Activated CD8-positive, alpha-beta memory T cell treated with anti-CD3 and anti-CD28 coated beads for 36 hours (primary cell): ENCODE data around the gene LRIT1. TPM values are rescaled to one million over a fixed set of nuclear protein-coding genes. Genes with fewer than 3 reads are reported as not detected.

ENCODE experiments used
- CTCF ChIA-PET: fragments of 350-600 bp; sonication (Branson Sonifier 250); formaldehyde crosslinking; loops from one replicate; lab custom pipeline; 2021; ENCODE audit warnings: antibody characterized with exemption; lab: Charles Lee
- POLR2A ChIA-PET: fragments of 350-600 bp; sonication (Branson Sonifier 250); formaldehyde crosslinking; loops from one replicate; lab custom pipeline; 2021; ENCODE audit warnings: antibody characterized with exemption; lab: Charles Lee
- total RNA-seq, 2 experiments: library from RNA; stranded (reverse); gene quantifications; one replicate each; pipeline ENCODE4 v1.2.3, GENCODE V29; 2021

Gene LRIT1
- total RNA-seq, 2 experiments from 2014 or later = not detected

DNA sequence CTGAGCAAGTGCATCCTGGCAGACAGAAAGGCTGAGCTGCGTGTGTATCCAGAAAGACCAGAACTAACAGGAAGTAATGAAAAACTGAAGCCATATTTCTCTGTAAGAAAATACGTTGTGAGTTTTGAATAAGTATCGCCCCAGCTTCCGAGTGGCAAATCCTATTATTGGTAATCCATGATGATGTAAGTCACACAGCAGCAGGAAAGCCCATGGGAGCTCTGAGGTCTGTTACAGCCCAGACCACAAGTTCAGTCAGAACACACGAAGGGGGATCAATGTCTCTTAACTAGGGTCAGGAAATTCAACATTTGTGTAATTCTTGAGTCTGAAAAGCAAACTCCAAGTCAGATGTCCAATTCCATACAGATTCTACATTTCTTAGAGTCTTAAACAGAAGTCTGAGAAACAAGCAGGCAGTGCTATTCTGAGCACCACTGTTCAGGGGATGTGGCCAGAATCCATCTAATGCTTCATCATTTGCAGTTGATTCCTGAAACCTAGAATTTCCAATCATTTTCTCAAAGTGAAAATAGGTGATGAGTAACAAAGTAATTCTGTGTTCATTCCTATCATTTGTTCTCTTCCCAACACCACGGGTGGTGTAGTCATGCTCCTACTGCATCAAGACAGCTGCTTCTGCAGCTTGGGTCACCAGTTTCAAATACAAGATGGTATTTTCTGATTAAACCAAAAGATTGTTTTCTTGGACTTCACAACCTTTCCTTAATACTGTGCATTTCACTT lies 15.7 kb downstream of the LRIT1 start, which contains the start of gene LRIT2:
Gene LRIT2 (minus strand): TSS at position 118 of the 747 bp plus-strand sequence. CDS start 24 bp downstream, at position 94.
- ChIA-PET CTCF (no interaction called here), POLR2A (no interaction called here)

DNA sequence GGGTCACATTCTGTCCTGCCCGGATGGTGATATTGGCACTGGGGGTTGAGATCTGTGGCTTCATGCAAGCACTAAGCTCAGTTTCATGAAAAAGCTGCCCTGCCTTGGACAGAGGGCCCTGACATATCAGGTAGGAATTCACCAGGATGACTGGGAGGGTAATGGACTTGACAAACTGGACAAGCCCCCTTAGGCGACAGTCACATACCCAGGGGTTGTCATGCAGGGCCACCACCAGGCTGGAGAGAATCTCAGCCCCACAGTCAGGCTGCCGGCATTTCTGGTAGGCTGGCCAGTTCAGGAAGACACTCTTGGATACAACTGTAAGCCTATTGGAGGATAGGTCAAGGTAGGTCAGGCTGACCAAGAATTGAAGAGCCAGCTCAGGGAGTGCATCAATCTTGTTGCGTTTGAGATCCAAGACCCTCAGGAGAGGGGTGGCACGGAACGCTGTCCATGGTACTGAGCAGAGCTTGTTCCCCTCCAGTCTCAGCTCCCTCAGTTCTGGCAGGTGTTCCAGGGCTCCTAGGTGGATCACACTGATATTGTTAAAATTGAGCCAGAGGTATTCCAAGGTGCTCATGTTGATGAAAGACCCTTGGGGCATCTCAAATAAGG lies 16.8 kb downstream of the LRIT1 start:
- CTCF ChIA-PET = no interaction called here

DNA sequence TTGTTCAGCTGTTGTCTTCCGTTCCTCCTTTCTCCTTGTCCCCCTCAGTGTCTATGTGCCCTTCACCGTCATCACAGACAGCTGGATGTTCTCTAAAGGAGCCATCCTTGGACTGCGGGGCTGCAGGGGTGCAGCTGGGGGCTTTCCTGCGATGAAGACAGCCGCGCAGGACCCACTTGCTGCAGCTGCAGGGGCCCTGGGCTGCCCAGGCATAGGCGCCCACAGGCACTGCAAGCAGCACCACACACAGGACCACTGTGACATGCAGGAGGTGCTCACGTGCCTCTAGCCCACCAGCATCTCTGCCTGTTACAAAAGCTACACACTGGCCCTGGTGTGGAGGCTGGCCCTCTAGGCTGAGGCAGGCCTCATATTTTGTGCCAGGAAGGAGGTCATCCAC lies 19.4 kb downstream of the LRIT1 start:
- CTCF ChIA-PET = no interaction called here

More for the DNA sequence above, 16.8 kb downstream of the LRIT1 start:
- POLR2A ChIA-PET = no interaction called here

DNA sequence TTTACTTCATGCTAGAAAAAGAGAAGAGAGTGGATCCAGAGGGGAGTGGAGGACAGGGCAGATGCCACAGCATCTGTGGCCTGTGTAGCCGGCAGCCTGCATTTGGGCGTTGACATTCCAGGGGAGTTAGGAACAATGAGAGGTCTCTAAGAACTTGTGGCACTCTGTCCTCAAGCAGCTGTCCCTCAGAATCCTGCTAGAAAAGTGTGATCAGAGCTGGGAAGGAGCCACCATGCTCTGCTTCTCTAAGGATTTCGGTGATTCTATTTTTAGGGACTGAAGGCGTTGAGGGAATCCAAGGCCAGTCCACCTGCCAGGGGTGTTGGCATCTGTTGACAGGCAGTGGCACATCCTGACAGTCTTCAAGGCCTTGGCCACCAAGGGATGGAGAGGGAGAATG lies 23.6 kb downstream of the LRIT1 start:
- POLR2A ChIA-PET = no interaction called here

More for the DNA sequence above, 19.4 kb downstream of the LRIT1 start:
- POLR2A ChIA-PET = no interaction called here

DNA sequence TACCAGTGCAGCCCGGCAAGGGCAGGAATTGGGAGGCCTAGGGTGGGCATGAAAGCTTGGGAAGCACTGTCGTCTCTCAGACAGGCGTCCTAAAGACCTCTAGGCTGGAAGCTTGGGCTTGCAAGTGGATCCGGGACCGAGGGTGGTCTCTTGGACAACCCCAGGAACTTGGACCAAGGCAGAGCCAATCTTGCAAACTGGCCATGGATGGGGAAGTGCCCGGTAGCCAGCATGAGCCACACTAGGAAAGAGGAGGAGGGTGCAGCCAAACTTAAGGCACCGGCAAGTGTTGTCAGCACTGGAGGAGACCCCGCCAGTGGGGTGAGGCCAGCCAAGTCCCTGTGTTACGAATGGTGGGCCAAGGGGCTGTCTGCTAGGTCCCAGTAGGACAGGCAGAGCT lies 24.5 kb downstream of the LRIT1 start:
- ChIA-PET CTCF (interaction anchor here (0.8 kb wide), 1 partner anchor 12 kb away, joined by 3 read pairs; no protein-coding TSS in a partner anchor), POLR2A (no interaction called here)

More for the DNA sequence above, 23.6 kb downstream of the LRIT1 start:
- CTCF ChIA-PET = no interaction called here

DNA sequence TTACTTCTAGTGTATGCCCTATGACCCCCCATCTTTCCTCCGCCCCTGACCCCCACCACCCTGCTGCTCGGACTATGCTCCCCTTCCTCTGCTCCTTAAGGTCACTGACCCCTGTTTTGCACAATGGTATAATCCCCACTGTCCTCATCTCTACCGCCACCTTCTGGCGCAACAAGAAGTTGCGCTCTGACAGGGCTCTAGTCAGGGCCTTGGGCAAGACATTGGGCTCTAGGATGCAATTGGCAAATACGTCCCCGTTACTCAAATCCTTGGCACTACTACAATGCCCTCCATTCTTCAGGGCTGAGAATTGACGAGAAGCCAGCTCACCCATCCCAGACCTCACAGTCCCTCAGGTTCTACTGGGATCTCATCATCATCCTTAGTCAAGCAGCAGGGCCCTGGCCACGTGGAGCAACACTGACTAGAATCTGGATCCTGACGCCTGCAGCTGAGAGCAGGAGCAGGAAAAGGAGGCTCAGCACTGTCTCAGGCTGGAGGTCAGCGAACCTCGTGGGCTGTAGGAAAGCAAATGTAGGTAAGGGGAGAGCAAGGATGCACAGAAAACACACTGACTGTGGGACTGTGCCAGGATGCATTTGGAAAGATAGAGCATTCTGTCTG lies 26.6 kb downstream of the LRIT1 start:
- CTCF ChIA-PET = interaction anchor here (1.0 to 1.3 kb wide), 2 partner anchors 10 to 67 kb away, joined by 3 to 6 read pairs; no protein-coding TSS in a partner anchor

DNA sequence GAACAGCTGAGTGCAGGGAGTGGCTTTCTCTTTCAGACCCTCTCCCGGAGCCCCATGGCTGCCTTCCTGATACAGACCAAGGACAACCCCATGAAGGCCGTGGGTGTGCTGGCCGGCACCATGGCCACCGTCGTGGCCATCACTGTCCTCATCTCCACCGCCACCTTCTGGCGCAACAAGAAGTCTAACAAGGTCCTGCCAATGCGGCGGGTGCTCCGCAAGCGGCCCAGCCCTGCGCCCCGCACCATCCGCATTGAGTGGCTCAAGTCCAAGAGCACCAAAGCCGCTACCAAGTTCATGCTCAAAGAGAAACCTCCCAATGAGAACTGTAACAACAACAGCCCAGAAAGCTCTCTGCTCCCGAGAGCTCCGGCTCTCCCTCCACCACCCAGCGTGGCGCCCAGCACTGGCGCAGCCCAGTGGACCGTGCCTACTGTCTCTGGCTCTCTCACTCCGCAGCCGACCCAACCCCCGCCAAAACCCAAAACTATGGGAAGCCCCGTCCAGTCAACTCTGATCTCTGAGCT lies 27.2 kb downstream of the LRIT1 start:
- POLR2A ChIA-PET = no interaction called here
- CTCF ChIA-PET = interaction anchor here (1.0 to 1.3 kb wide), 2 partner anchors 9 to 66 kb away, joined by 3 to 6 read pairs; no protein-coding TSS in a partner anchor

More for the DNA sequence above, 26.6 kb downstream of the LRIT1 start:
- POLR2A ChIA-PET = no interaction called here

DNA sequence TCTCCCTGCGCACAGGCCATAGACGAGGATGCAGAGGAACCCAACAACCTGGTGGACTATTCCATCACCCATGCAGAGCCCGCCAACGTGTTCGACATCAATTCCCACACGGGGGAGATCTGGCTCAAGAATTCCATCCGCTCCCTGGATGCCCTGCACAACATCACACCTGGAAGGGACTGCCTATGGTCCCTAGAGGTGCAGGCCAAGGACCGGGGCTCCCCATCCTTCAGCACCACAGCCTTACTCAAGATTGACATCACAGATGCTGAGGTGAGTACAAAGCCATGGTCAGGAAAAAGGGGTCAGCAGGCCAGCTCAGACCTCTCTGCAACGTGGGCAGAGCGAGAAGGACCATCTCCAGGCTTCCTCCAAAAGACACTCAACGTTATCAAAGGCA lies 28.3 kb downstream of the LRIT1 start:
- POLR2A ChIA-PET = no interaction called here
- CTCF ChIA-PET = no interaction called here

DNA sequence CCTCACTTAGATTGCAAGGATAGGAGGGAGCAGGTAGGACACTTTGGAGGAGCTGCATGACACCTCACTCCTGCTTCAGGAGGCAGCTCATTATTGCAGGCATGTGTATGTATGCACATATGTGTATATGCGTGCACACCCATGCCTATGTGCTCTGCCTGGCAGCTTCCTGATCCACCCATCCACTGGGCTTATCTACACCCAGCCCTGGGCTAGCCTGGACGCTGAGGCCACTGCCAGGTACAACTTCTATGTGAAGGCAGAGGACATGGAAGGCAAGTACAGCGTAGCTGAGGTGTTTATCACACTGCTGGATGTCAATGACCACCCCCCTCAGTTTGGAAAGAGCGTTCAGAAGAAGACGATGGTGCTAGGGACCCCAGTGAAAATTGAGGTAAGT lies 29.3 kb downstream of the LRIT1 start:
- POLR2A ChIA-PET = interaction anchor here (0.7 kb wide), 1 partner anchor 63 kb away, joined by 3 read pairs; no protein-coding TSS in a partner anchor
- CTCF ChIA-PET = interaction anchor here (0.6 to 1.3 kb wide), 3 partner anchors 9 to 64 kb away, joined by 3 read pairs; no protein-coding TSS in a partner anchor

DNA sequence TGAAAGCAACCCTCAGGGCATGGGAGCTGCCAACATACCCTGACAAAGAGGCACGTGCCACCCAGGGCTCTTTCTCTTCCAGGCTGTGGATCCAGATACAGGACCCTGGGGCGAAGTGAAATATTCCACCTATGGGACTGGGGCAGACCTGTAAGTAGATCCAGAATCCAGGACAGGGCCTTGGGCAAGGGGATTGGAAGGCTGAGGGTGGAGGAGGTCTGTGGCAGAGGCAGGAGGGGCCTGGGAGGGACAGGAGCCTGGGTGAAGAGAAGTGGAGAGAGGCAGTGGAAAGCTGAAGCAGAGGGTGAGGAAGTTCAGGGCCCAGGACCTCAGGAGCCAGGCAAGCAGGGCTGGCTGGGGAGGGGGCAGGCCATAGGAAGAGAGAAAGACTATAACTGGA lies 29.8 kb downstream of the LRIT1 start:
- POLR2A ChIA-PET = no interaction called here
- CTCF ChIA-PET = interaction anchor here (0.6 to 1.3 kb wide), 3 partner anchors 8 to 64 kb away, joined by 3 read pairs; no protein-coding TSS in a partner anchor

DNA sequence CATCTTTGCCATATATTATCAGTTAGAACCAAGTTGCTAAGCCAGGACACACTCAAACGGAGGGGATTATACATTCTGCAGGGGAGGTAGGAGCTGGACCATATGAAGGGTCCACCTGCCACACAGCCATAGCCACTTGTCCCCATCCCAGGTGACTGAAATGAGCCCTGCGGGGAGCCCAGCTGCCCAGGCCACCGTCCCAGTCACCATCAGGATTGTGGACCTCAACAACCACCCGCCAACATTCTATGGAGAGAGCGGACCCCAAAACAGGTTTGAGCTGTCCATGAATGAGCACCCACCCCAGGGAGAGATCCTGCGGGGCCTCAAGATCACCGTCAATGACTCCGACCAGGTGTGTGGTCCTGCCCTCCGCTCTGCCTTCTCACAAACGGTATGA lies 33.3 kb downstream of the LRIT1 start:
- ChIA-PET CTCF (interaction anchor here (1.7 kb wide), 1 partner anchor 60 kb away, joined by 5 read pairs; no protein-coding TSS in a partner anchor), POLR2A (no interaction called here)

DNA sequence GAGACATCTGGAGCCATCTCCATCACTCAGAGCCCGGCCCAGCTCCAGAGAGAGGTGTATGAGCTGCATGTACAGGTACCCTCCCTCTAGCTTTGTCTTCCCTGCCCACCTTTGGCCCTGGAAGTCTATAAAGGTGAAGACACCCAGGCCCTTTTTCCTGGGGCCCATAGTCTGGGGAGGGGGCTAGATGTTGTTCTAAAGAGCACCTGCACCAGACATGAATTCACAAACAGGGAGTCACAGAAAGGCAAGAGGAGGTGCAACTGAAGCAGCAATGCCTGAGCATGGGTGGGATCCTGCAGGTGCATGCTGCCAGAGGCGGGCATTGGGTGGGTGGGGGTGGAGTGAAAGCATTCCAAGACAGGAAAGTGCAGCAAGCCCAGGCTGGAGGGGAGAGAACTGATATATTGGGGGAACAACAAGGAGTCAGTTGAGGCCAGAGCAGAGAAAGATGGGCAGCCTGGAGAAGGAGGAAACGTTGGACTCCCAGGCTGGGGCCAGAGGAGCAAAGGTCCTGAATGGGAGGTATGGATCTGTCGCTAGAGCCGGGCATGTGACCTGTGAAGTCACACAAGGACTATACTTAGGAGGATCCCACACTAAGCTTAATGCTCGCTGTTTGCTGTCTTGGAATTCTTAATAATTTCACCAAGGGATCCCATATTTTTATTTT lies 35.4 kb downstream of the LRIT1 start:
- ChIA-PET POLR2A (no interaction called here), CTCF (interaction anchor here (0.9 to 1.9 kb wide), 5 partner anchors 10 to 66 kb away, joined by 3 to 11 read pairs (median 6); no protein-coding TSS in a partner anchor)

DNA sequence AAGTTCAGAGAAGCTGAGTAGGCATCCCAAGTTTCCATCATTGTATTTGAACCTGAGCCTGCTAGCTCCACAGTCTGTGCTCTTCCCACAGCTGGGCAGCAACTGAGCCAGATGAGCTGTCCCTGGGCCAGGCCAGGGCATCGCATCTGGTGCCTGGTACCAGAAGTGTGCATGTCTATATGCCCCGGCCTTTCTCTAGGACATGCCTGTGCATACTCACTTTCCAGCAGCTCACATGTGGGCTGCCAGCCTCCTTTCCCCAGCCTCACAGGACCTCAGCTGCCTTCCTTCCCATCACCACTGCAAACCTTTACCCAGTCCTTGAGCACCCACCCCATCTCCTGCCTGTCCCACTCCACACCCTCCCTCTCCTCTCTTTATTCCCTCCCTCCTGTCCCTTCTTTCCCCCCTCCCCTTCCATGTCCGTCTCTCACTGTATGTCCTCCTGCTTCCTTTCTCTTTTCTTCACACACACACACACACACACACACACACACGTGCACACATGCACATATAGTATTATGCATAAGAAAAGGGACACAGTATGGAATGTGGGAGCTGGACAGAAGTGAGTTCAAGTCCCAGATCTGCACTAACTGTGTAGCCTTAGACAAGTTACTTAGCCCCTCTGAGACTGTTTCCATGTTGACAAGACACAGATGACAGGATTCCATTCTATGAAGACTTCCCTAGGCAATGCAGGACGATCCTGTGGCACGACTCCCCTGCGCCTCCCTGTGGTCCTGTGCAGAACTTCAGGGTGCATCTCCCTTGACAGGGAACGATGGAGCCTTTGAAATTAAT lies 36.1 kb downstream of the LRIT1 start:
- ChIA-PET POLR2A (interaction anchor here (1.2 kb wide), 1 partner anchor 57 kb away, joined by 3 read pairs; no protein-coding TSS in a partner anchor), CTCF (interaction anchor here (0.7 to 1.9 kb wide), 8 partner anchors 9 to 65 kb away, joined by 3 to 11 read pairs (median 3); no protein-coding TSS in a partner anchor)

DNA sequence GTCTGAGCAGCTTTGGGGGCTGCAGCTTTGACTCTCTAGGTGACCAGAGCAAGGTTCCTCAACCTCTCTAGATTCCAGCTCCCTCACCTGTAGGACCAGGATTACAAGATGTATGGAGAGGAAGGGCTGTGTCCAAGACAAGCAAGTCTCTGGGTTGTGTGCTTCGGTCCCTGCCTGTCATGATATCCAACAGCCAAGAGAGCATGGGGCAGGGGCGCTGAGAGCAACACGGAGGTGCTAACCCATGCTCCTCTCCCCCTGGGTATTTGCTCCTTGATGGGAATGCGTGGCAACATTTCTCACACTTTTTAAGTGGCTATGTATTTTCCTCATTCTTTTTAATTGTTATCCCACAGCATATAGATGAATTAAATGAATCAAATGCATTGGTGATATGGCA lies 36.7 kb downstream of the LRIT1 start:
- POLR2A ChIA-PET = interaction anchor here (1.2 kb wide), 1 partner anchor 57 kb away, joined by 3 read pairs; no protein-coding TSS in a partner anchor
- CTCF ChIA-PET = interaction anchor here (1.0 to 1.9 kb wide), 4 partner anchors 10 to 56 kb away, joined by 3 to 11 read pairs (median 4); no protein-coding TSS in a partner anchor

DNA sequence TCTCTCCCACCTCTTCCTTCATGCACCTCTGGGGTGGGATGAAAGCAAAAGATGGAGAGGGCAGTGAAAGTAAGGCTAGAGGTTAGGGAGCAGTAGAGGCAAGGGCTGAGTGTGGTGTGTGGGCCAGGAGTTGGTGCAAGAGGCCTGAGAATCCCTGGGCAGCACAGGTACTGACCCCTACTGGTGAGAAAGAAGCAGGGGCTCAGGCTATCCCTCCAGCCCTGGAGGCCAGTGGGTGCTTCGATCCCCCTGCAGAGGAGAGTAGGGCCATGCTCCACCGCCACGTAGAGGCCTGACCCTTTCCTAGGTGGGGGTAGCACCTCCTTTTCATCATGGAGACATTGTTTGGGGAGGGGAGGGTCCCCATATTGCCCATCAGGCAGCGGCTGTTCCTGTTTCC lies 37.2 kb downstream of the LRIT1 start:
- ChIA-PET CTCF (interaction anchor here (1.1 to 1.9 kb wide), 3 partner anchors 12 to 56 kb away, joined by 3 to 11 read pairs (median 6); no protein-coding TSS in a partner anchor), POLR2A (interaction anchor here (1.2 kb wide), 1 partner anchor 56 kb away, joined by 3 read pairs; no protein-coding TSS in a partner anchor)

DNA sequence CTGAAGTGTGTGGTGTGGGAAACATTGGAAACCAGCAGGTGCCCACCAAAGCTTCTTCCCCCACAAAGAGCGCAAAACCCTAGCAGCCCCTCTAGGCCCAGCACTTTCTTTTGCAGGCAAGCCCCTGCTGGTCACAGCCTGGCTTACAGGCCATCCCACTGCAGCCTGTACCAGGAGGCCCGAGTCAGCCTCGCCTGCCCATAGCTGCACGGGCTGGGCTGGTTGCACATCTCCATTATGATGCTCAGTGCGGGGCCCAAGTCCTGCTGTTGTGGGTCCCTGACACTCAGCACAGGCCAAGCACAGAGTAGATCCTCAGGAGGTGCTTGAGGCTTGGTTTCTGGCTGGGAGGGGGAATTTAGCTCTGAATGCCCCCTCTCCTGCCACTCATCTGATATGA lies 39.0 kb downstream of the LRIT1 start:
- POLR2A ChIA-PET = no interaction called here

DNA sequence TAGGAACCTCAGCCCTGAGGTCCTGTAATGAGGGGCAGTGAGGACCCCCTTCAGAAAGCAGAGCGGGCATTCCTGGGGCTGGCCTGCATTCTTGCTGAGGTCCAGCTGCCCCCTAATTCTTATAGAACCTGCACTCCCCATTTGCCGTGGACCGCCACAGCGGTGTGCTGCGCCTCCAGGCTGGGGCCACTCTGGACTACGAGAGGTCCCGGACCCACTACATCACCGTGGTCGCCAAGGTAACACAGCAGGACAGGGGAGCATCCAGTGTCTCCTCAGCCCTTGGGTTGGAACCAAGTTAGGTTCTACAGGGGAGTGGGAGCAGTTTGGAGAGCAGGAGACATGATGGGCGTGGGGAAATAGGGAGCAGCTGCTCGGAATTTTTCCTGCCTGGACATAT lies 39.7 kb downstream of the LRIT1 start:
- ChIA-PET POLR2A (no interaction called here), CTCF (interaction anchor here (0.6 kb wide), 1 partner anchor 11 kb away, joined by 3 read pairs; no protein-coding TSS in a partner anchor)

More for the DNA sequence above, 39.0 kb downstream of the LRIT1 start:
- CTCF ChIA-PET = interaction anchor here (0.6 to 1.0 kb wide), 3 partner anchors 11 to 53 kb away, joined by 3 to 5 read pairs (median 3); no protein-coding TSS in a partner anchor
